ENCODE measurements around the gene IGFLR1.

- TF ChIP-seq IRF1 (CRISPR knock-in tag; IDR thresholded peaks at IDR 0.05) (no peak), FOXK1 (CRISPR knock-in tag; IDR thresholded peaks at IDR 0.05) (no peak), E2F4 (CRISPR knock-in tag; IDR thresholded peaks at IDR 0.05; ENCODE audit: borderline replicate concordance, low read depth) (no peak), CTCF (IDR thresholded peaks at IDR 0.05) (no peak), MXD4 (CRISPR knock-in tag; IDR thresholded peaks at IDR 0.05; ENCODE audit: borderline replicate concordance) (no peak)
These were observed 2.4 kb upstream of the IGFLR1 start for GRCh38 chr19:35744430-35745327.
